Mesendoderm (in vitro differentiated cells): ENCODE results near the gene CARMIL1.
A peak's percentile ranks its signal among the peaks of the same experiment; 100 is the strongest.

ENCODE experiments used
- DNase-seq: peaks from one replicate; pipeline ENCODE4 v3.0.0; 2013
- H2AK5ac ChIP-seq: 2 replicates; pipeline ENCODE4 v1.6.1; 2013; ENCODE audit warnings: low read length, inconsistent platforms
- H2BK120ac ChIP-seq: 2 replicates; pipeline ENCODE4 v1.6.1; 2013; ENCODE audit warnings: low read depth, mild to moderate bottlenecking, low read length, moderate library complexity, mixed read lengths
- H2BK15ac ChIP-seq: replicated peaks from 2 replicates; pipeline ENCODE4 v1.6.1; 2013; ENCODE audit warnings: low read depth, mild to moderate bottlenecking, moderate library complexity
- H2BK5ac ChIP-seq: 2 replicates; pipeline ENCODE4 v1.6.1; 2013; ENCODE audit warnings: low read length, inconsistent platforms
- H3K18ac ChIP-seq: 2 replicates; pipeline ENCODE4 v1.6.1; 2013; ENCODE audit warnings: mild to moderate bottlenecking, low read length, mixed read lengths
- H3K23ac ChIP-seq: one replicate; pipeline ENCODE4 v1.6.1; 2013; ENCODE audit warnings: low read length
- H3K27ac ChIP-seq: 2 replicates; pipeline ENCODE4 v1.5.1; 2013; ENCODE audit warnings: low read depth, mild to moderate bottlenecking, inconsistent platforms, low read length, moderate library complexity
- H3K27me3 ChIP-seq: 2 replicates; pipeline ENCODE4 v1.6.1; 2013; ENCODE audit warnings: low read length, control low read depth, mild to moderate bottlenecking, inconsistent platforms; ENCODE audit not compliant: insufficient read depth, poor library complexity
- H3K36me3 ChIP-seq: 2 replicates; pipeline ENCODE4 v1.6.1; 2013; ENCODE audit warnings: low read length, inconsistent platforms; ENCODE audit not compliant: control insufficient read depth, insufficient read depth
- H3K4ac ChIP-seq: one replicate; pipeline ENCODE4 v1.6.1; 2013; ENCODE audit warnings: low read depth, mild to moderate bottlenecking, low read length, moderate library complexity
- H3K4me1 ChIP-seq: 2 replicates; pipeline ENCODE4 v1.6.1; 2013; ENCODE audit warnings: low read depth, low read length, inconsistent platforms; ENCODE audit not compliant: control insufficient read depth
- H3K4me2 ChIP-seq: 2 replicates; pipeline ENCODE4 v1.6.1; 2013; ENCODE audit warnings: low read length
- H3K4me3 ChIP-seq: 2 replicates; pipeline ENCODE4 v1.5.1; 2013; ENCODE audit warnings: mild to moderate bottlenecking, low read length
- H3K56ac ChIP-seq: one replicate; pipeline ENCODE4 v1.6.1; 2013; ENCODE audit warnings: low read length
- H3K79me1 ChIP-seq: 2 replicates; pipeline ENCODE4 v1.6.1; 2013; ENCODE audit warnings: low read length, inconsistent platforms
- H3K79me2 ChIP-seq: 2 replicates; pipeline ENCODE4 v1.6.1; 2013; ENCODE audit warnings: mild to moderate bottlenecking, low read length; ENCODE audit not compliant: control insufficient read depth, insufficient read depth
- H3K9ac ChIP-seq: 2 replicates; pipeline ENCODE4 v1.6.1; 2013; ENCODE audit warnings: low read length, inconsistent platforms
- H4K5ac ChIP-seq: one replicate; pipeline ENCODE4 v1.6.1; 2013; ENCODE audit warnings: low read length
- H4K8ac ChIP-seq: one replicate; pipeline ENCODE4 v1.6.1; 2013; ENCODE audit warnings: low read depth, mild to moderate bottlenecking, control low read depth, low read length, moderate library complexity
- WGBS: extraction: QIAGEN DNeasy Blood & Tissue Kit; methylation state at CpG from one replicate; pipeline ENCODE4 v1.1.7; 2013; ENCODE audit warnings: low lambda C conversion rate, missing lambda C conversion rate; ENCODE audit not compliant: insufficient coverage; ENCODE audit errors: extremely low coverage; 5-methylcytosine and 5-hydroxymethylcytosine counted together

CARMIL1 gene

GRCh38 chr6:25558155-25558817 is 279.1 kb downstream of the CARMIL1 start:
- no peaks in the 10 kb centered on the region for H3K4me1 ChIP-seq
- no peaks in the 10 kb centered on the region for H3K79me1 ChIP-seq
- no peak overlapping the region for H2BK120ac ChIP-seq
- H3K27ac ChIP-seq, result no peak overlapping the region
- no peak overlapping the region for H3K9ac ChIP-seq
- H4K5ac ChIP-seq, result no peak overlapping the region
- H3K56ac ChIP-seq, result no peak overlapping the region
- H3K4ac ChIP-seq, result no peak overlapping the region
- H4K8ac ChIP-seq, result no peak overlapping the region
- 100% methylated on average over 1 of the region's 3 CpGs for WGBS
- H2BK5ac ChIP-seq, result no peak overlapping the region
- H2BK15ac ChIP-seq, result no peak overlapping the region
- peak; percentile 12 for DNase-seq
- no peaks in the 10 kb centered on the region for H3K36me3 ChIP-seq
- H3K27me3 ChIP-seq, result no peaks in the 10 kb centered on the region
- no peaks in the 10 kb centered on the region for H3K79me2 ChIP-seq
- no peak overlapping the region for H3K23ac ChIP-seq
- H3K18ac ChIP-seq, result no peak overlapping the region
- H2AK5ac ChIP-seq, result no peak overlapping the region
- H3K4me3 ChIP-seq, result no peak overlapping the region
- H3K4me2 ChIP-seq, result no peak overlapping the region

GRCh38 chr6:25560865-25561264 is 281.7 kb downstream of the CARMIL1 start:
- H3K56ac ChIP-seq, result no peak overlapping the region
- DNase-seq, result no peak
- no peaks in the 10 kb centered on the region for H3K79me1 ChIP-seq
- no peaks in the 10 kb centered on the region for H3K4me1 ChIP-seq
- H3K4ac ChIP-seq, result no peak overlapping the region
- no peak overlapping the region for H3K18ac ChIP-seq
- H2BK15ac ChIP-seq, result no peak overlapping the region
- H3K23ac ChIP-seq, result no peak overlapping the region
- H3K9ac ChIP-seq, result no peak overlapping the region
- H3K27me3 ChIP-seq, result no peaks in the 10 kb centered on the region
- H3K36me3 ChIP-seq, result no peaks in the 10 kb centered on the region
- H2BK5ac ChIP-seq, result no peak overlapping the region
- H3K27ac ChIP-seq, result no peak overlapping the region
- H3K4me2 ChIP-seq, result no peak overlapping the region
- no peak overlapping the region for H2BK120ac ChIP-seq
- WGBS, result no CpG with 5 or more reads among the region's 2 CpGs
- H4K5ac ChIP-seq, result no peak overlapping the region
- no peaks in the 10 kb centered on the region for H3K79me2 ChIP-seq
- H3K4me3 ChIP-seq, result no peak overlapping the region
- no peak overlapping the region for H2AK5ac ChIP-seq
- H4K8ac ChIP-seq, result no peak overlapping the region

GRCh38 chr6:25564943-25565342 is 285.8 kb downstream of the CARMIL1 start:
- DNase-seq, result no peak
- Histone ChIP-seq H3K79me1 (no peaks in the 10 kb centered on the region), H3K4me3 (no peak overlapping the region)

GRCh38 chr6:25570578-25570977 is 291.4 kb downstream of the CARMIL1 start:
- H2AK5ac ChIP-seq, result no peak overlapping the region
- H3K27me3 ChIP-seq, result no peaks in the 10 kb centered on the region
- no peak overlapping the region for H3K4me3 ChIP-seq
- no peaks in the 10 kb centered on the region for H3K79me2 ChIP-seq
- no peaks in the 10 kb centered on the region for H3K36me3 ChIP-seq
- no peak overlapping the region for H2BK120ac ChIP-seq
- no peak overlapping the region for H2BK5ac ChIP-seq
- H3K18ac ChIP-seq, result no peak overlapping the region
- H3K79me1 ChIP-seq, result no peaks in the 10 kb centered on the region
- no CpG with 5 or more reads among the region's 2 CpGs for whole genome bisulfite sequencing
- no peak for DNase-seq
- H2BK15ac ChIP-seq, result no peak overlapping the region
- no peak overlapping the region for H4K8ac ChIP-seq
- H3K27ac ChIP-seq, result no peak overlapping the region
- no peak overlapping the region for H3K23ac ChIP-seq
- no peak overlapping the region for H3K4me2 ChIP-seq
- H3K9ac ChIP-seq, result no peak overlapping the region
- no peak overlapping the region for H3K4ac ChIP-seq
- no peaks in the 10 kb centered on the region for H3K4me1 ChIP-seq
- no peak overlapping the region for H4K5ac ChIP-seq
- no peak overlapping the region for H3K56ac ChIP-seq

More at GRCh38 chr6:25564943-25565342, 285.8 kb downstream of the CARMIL1 start:
- H3K56ac ChIP-seq, result no peak overlapping the region
- no peak overlapping the region for H4K8ac ChIP-seq
- no peaks in the 10 kb centered on the region for H3K79me2 ChIP-seq
- no peak overlapping the region for H3K4me2 ChIP-seq
- H2BK15ac ChIP-seq, result no peak overlapping the region
- H3K36me3 ChIP-seq, result no peaks in the 10 kb centered on the region
- no peak overlapping the region for H2BK120ac ChIP-seq
- H4K5ac ChIP-seq, result no peak overlapping the region
- no peak overlapping the region for H3K27ac ChIP-seq
- H3K4me1 ChIP-seq, result no peaks in the 10 kb centered on the region
- H3K9ac ChIP-seq, result no peak overlapping the region
- no peak overlapping the region for H3K18ac ChIP-seq
- H2BK5ac ChIP-seq, result no peak overlapping the region
- no peaks in the 10 kb centered on the region for H3K27me3 ChIP-seq
- H3K23ac ChIP-seq, result no peak overlapping the region
- H2AK5ac ChIP-seq, result no peak overlapping the region
- no peak overlapping the region for H3K4ac ChIP-seq

DNA sequence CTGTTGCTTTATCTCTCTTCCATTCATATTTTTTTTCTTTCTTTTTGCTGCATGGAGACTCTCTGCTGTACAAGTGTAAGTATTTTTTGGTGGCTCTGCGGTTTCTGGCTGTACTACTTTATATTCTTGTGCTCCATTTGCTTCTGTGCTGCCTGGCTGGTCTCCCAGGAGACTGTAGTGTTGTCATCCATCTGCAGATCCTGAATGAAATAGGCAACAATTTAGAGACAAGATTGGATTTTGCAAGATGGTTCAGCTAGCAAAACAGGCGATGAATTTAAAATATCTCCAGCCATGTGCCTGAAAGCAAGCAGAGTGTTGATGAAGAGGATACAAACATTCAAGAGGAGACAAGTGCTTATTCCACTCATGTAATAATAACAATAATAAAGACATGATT is 297.7 kb downstream of the CARMIL1 start:
- no peak overlapping the region for H2BK15ac ChIP-seq
- H2AK5ac ChIP-seq, result no peak overlapping the region
- H4K5ac ChIP-seq, result no peak overlapping the region
- H3K4ac ChIP-seq, result no peak overlapping the region
- no peaks in the 10 kb centered on the region for H3K4me1 ChIP-seq
- H3K27me3 ChIP-seq, result no peaks in the 10 kb centered on the region
- no peak overlapping the region for H3K27ac ChIP-seq
- no peak overlapping the region for H3K18ac ChIP-seq
- no peak overlapping the region for H2BK120ac ChIP-seq
- no peaks in the 10 kb centered on the region for H3K79me1 ChIP-seq
- no CpG with 5 or more reads among the region's 2 CpGs for WGBS
- H3K23ac ChIP-seq, result no peak overlapping the region
- no peak overlapping the region for H3K4me3 ChIP-seq
- H3K56ac ChIP-seq, result no peak overlapping the region
- no peak overlapping the region for H3K4me2 ChIP-seq
- H3K9ac ChIP-seq, result no peak overlapping the region
- H2BK5ac ChIP-seq, result no peak overlapping the region
- no peaks in the 10 kb centered on the region for H3K79me2 ChIP-seq
- H3K36me3 ChIP-seq, result no peaks in the 10 kb centered on the region
- no peak for DNase-seq
- no peak overlapping the region for H4K8ac ChIP-seq

DNA sequence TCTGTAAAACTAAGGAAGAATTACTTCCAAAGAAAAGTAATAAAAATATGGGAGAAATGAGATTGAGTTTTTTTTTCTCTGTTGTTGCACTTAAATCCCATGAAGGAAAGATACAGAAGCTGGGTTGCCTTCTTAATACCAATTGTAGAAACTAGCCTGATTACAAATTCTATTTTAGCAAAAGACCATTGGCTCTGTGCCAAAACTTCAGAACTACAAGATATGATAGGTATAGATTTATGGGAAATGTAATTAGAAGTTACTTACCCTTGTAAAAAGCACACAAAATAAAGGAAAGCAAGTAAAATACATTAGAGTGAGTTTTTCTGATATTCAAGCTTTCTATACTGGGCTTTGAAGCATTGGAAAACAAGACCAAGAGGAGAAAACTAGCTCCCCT is 299.4 kb downstream of the CARMIL1 start:
- H4K5ac ChIP-seq, result no peak overlapping the region
- H2AK5ac ChIP-seq, result no peak overlapping the region
- no peak overlapping the region for H3K9ac ChIP-seq
- H3K23ac ChIP-seq, result no peak overlapping the region
- no peaks in the 10 kb centered on the region for H3K36me3 ChIP-seq
- no peak overlapping the region for H3K56ac ChIP-seq
- no peaks in the 10 kb centered on the region for H3K79me1 ChIP-seq
- H3K27me3 ChIP-seq, result no peaks in the 10 kb centered on the region
- H3K4ac ChIP-seq, result no peak overlapping the region
- no peak overlapping the region for H2BK5ac ChIP-seq
- H4K8ac ChIP-seq, result no peak overlapping the region
- no peak overlapping the region for H3K27ac ChIP-seq
- no peak overlapping the region for H3K4me2 ChIP-seq
- no peaks in the 10 kb centered on the region for H3K4me1 ChIP-seq
- no peak overlapping the region for H3K4me3 ChIP-seq
- no peak overlapping the region for H3K18ac ChIP-seq
- no peak for DNase-seq
- no peaks in the 10 kb centered on the region for H3K79me2 ChIP-seq
- H2BK120ac ChIP-seq, result no peak overlapping the region
- H2BK15ac ChIP-seq, result no peak overlapping the region
